PC-3 (cell line): ENCODE measurements around the gene SORL1-AS1.

Experiments
- ATAC-seq: fragments of 200-7000 bp; cut with Tn5 transposase; 2 replicates; pipeline ENCODE4 v1.9.1; 2020; ENCODE audit warnings: mild to moderate bottlenecking, moderate library complexity
- BruUV-seq: library from RNA; stranded (reverse); fragments of 400-500 nt; replicated peaks from 2 replicates; lab custom pipeline; 2021; lab: Mats Ljungman, UMichigan
- CTCF ChIA-PET: fragments of 300-600 bp; sonication (Branson Sonifier 250); formaldehyde crosslinking; loops from one replicate; lab custom pipeline; 2022; ENCODE audit warnings: antibody characterized with exemption; lab: Charles Lee
- POLR2A ChIA-PET: fragments of 300-600 bp; sonication (Branson Sonifier 250); formaldehyde crosslinking; loops from one replicate; lab custom pipeline; 2022; ENCODE audit warnings: antibody characterized with exemption; ENCODE audit not compliant: unreplicated experiment; lab: Charles Lee
- DNase-seq: peaks from one replicate; pipeline ENCODE4 v3.0.0-alpha.2; 2015
- H2AFZ ChIP-seq: fragments of 300-600 bp; sonication (generic); 2 replicates; pipeline ENCODE4 v1.6.0; 2016; ENCODE audit warnings: antibody characterized with exemption, low read length
- H3F3A ChIP-seq: fragments of 300-600 bp; sonication (generic); one replicate; pipeline ENCODE4 v1.6.0; 2017; ENCODE audit warnings: antibody characterized with exemption, low read length, control low read depth, mild to moderate bottlenecking; ENCODE audit not compliant: unreplicated experiment
- H3K27ac ChIP-seq: fragments of 300-600 bp; sonication (generic); 2 replicates; pipeline ENCODE4 v1.5.1; 2016; ENCODE audit warnings: mild to moderate bottlenecking, low read length
- H3K27me3 ChIP-seq: fragments of 300-600 bp; sonication (generic); 2 replicates; pipeline ENCODE4 v1.6.1; 2016; ENCODE audit warnings: low read length, mixed read lengths
- H3K36me3 ChIP-seq: fragments of 300-600 bp; sonication (generic); 2 replicates; pipeline ENCODE4 v1.6.1; 2016; ENCODE audit warnings: low read depth, mixed run types, low read length, mixed read lengths
- H3K4me1 ChIP-seq: fragments of 300-600 bp; sonication (generic); 2 replicates; pipeline ENCODE4 v1.5.1; 2016; ENCODE audit warnings: low read length; ENCODE audit not compliant: insufficient read depth
- H3K4me2 ChIP-seq: fragments of 300-600 bp; sonication (generic); 2 replicates; pipeline ENCODE4 v1.6.0; 2016; ENCODE audit warnings: low read length
- H3K4me3 ChIP-seq: fragments of 300-600 bp; sonication (generic); 2 replicates; pipeline ENCODE4 v1.5.1; 2016; ENCODE audit warnings: mild to moderate bottlenecking, low read length, mixed read lengths
- H3K79me2 ChIP-seq: fragments of 300-600 bp; sonication (generic); 2 replicates; pipeline ENCODE4 v1.6.1; 2017; ENCODE audit warnings: low read length, mixed read lengths
- H3K9ac ChIP-seq: fragments of 300-600 bp; sonication (generic); 2 replicates; pipeline ENCODE4 v1.6.0; 2016; ENCODE audit warnings: mild to moderate bottlenecking, low read length
- H3K9me2 ChIP-seq: fragments of 300-600 bp; sonication (generic); replicated peaks from 2 replicates; pipeline ENCODE4 v1.6.1; 2016; ENCODE audit warnings: mixed run types, low read length, mixed read lengths
- H3K9me3 ChIP-seq: fragments of 300-600 bp; sonication (generic); 2 replicates; pipeline ENCODE4 v1.6.1; 2016; ENCODE audit warnings: low read length, mixed read lengths
- H4K20me1 ChIP-seq: fragments of 300-600 bp; sonication (generic); 2 replicates; pipeline ENCODE4 v1.6.1; 2016; ENCODE audit warnings: low read length, mixed read lengths
- CTCF ChIP-seq: fragments of 300-600 bp; sonication (generic); conservative IDR thresholded peaks from 2 replicates; pipeline ENCODE4 v1.5.1; 2017; ENCODE audit warnings: antibody characterized with exemption, low read depth, mild to moderate bottlenecking, low read length
- EZH2 ChIP-seq: fragments of 300-600 bp; sonication (generic); IDR thresholded peaks from one replicate; pipeline ENCODE4 v1.6.1; 2017; ENCODE audit warnings: antibody characterized with exemption, mild to moderate bottlenecking, low read length; ENCODE audit not compliant: unreplicated experiment
- EZH2phosphoT487 ChIP-seq: fragments of 300-600 bp; sonication (generic); IDR thresholded peaks from 2 replicates; pipeline ENCODE4 v1.6.1; 2018; ENCODE audit warnings: mild to moderate bottlenecking, antibody characterized with exemption, low read length, borderline replicate concordance
- intact Hi-C: fragments of 100-400 bp; cut with micrococcal nuclease; formaldehyde crosslinking; loops from 2 replicates; pipeline ENCODE4 v1.9.0; 2023

Gene SORL1-AS1

GRCh38 chr11:121431820-121432526, 20.8 kb downstream of the SORL1-AS1 start:
- no peak overlapping the region for H3K4me2 ChIP-seq
- intact Hi-C loops: no loop called here
- H4K20me1 ChIP-seq: no peaks in the 10 kb centered on the region
- H3K4me1 ChIP-seq: peaks cover 1% of the 10 kb centered on the region; the same call in 1 of the 2 replicates
- no peak overlapping the region for H2AFZ ChIP-seq
- H3K9ac ChIP-seq: no peak overlapping the region
- H3K9me3 ChIP-seq: no peaks in the 10 kb centered on the region
- H3K9me2 ChIP-seq: no peaks in the 10 kb centered on the region
- TF ChIP-seq EZH2phosphoT487: no peak
- no peak for TF ChIP-seq EZH2
- no peak for TF ChIP-seq CTCF
- no peak overlapping the region for H3K27ac ChIP-seq
- POLR2A ChIA-PET: interaction anchor here (0.8 kb wide), 1 partner anchor 19 kb away, joined by 5 read pairs; no protein-coding TSS in a partner anchor
- no peaks in the 10 kb centered on the region for H3K79me2 ChIP-seq
- no peaks in the 10 kb centered on the region for H3K27me3 ChIP-seq
- H3F3A ChIP-seq: no peaks in the 10 kb centered on the region
- CTCF ChIA-PET: interaction anchor here (0.7 kb wide), 1 partner anchor 292 kb away, joined by 3 read pairs; no protein-coding TSS in a partner anchor
- ATAC-seq (no peak), DNase-seq (no peak)
- BruUV-seq: no TSS peak
- H3K36me3 ChIP-seq: no peaks in the 10 kb centered on the region
- H3K4me3 ChIP-seq: no peak overlapping the region

- intact Hi-C loops: no loop called here
Measured at GRCh38 chr11:121429556-121429955, 23.2 kb downstream of the SORL1-AS1 start.

More at GRCh38 chr11:121429556-121429955, 23.2 kb downstream of the SORL1-AS1 start:
- no peaks in the 10 kb centered on the region for H4K20me1 ChIP-seq
- no peaks in the 10 kb centered on the region for H3K9me3 ChIP-seq
- ATAC-seq (no peak), DNase-seq (no peak)
- ChIA-PET CTCF (no interaction called here), POLR2A (no interaction called here)
- H3K27me3 ChIP-seq: no peaks in the 10 kb centered on the region
- no peaks in the 10 kb centered on the region for H3K36me3 ChIP-seq
- no peaks in the 10 kb centered on the region for H3F3A ChIP-seq
- no peaks in the 10 kb centered on the region for H3K79me2 ChIP-seq
- H3K4me2 ChIP-seq: no peak overlapping the region
- H2AFZ ChIP-seq: no peak overlapping the region
- no peak overlapping the region for H3K9ac ChIP-seq
- H3K4me3 ChIP-seq: no peak overlapping the region
- no TSS peak for BruUV-seq
- H3K4me1 ChIP-seq: peaks cover 3% of the 10 kb centered on the region; the same call in 1 of the 2 replicates
- TF ChIP-seq EZH2 (no peak), EZH2phosphoT487 (no peak), CTCF (no peak)
- H3K9me2 ChIP-seq: no peaks in the 10 kb centered on the region
- H3K27ac ChIP-seq: no peak overlapping the region
